Activated T-helper 2 cell treated with anti-CD3 and anti-CD28 coated beads, Interferon-gamma antibody, Interleukin-2, Interleukin-4, amounts not matched to agents 10 μg/mL and 5 μg/mL and 100 μg/mL, durations not matched to agents 14 hours and 24 hours and 36 hours (primary cell): ENCODE results near the gene KCNQ5. TPM values are rescaled to one million over a fixed set of nuclear protein-coding genes. Genes with fewer than 3 reads are reported as not detected.

ENCODE experiments used
- DNase-seq: peaks from one replicate; pipeline ENCODE4 v3.0.0; 2021; ENCODE audit warnings: low spot score
- H3K27ac Mint-ChIP-seq: one replicate; pipeline ENCODE4 v1.8.0; 2021; ENCODE audit warnings: mixed read lengths
- H3K27me3 Mint-ChIP-seq: one replicate; pipeline ENCODE4 v1.8.0; 2021; ENCODE audit warnings: low read depth, mixed read lengths
- H3K36me3 Mint-ChIP-seq: one replicate; pipeline ENCODE4 v1.8.0; 2021; ENCODE audit warnings: low read depth, mixed read lengths
- H3K4me1 Mint-ChIP-seq: one replicate; pipeline ENCODE4 v1.8.0; 2021; ENCODE audit warnings: low read depth, mixed read lengths
- H3K4me3 Mint-ChIP-seq: one replicate; pipeline ENCODE4 v1.8.0; 2021; ENCODE audit warnings: low read depth, mild to moderate bottlenecking, moderate library complexity, mixed read lengths
- H3K9me3 Mint-ChIP-seq: one replicate; pipeline ENCODE4 v1.8.0; 2021; ENCODE audit warnings: mixed read lengths
- intact Hi-C: fragments of 100-400 bp; cut with micrococcal nuclease; formaldehyde crosslinking; loops from one replicate; pipeline ENCODE4 v1.15.1; 2023
- total RNA-seq: library from RNA; stranded (reverse); gene quantifications from 2 replicates; pipeline ENCODE4 v1.2.3, GENCODE V29; 2022

Gene KCNQ5
- total RNA-seq, 1 donor from 2014 or later = 15.3 TPM

DNA sequence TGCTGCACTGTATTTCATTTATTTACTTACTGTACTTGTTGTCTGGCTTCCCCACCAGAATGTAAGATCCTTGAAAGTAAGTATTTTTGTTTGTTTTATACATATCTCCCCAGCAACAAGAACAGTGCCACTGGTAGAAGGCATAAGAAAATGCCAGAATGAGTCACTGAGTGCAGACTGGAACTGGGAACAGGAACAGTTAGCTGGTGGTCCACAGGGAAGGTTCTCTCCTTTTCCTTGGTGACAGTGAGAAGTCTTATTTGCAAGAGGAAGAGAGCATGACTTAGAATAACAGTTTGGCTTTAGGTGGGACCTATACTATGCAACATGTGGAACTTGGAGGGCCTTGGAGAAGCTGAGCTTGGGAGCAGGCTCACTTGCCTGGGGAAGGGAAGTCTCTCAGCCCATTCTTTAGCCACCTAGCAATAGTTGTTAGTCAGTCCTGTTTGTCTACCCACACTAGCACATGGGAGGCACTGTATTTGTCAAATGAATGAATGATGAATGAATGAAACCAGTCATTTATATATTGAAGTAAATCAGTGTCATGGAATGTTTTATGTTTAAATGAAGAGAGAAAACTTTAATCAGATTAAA lies 203.5 kb downstream of the KCNQ5 start:
- Mint-ChIP-seq H3K4me1 (peaks cover 33% of the 10 kb centered on the region), H3K9me3 (peaks cover 10% of the 10 kb centered on the region), H3K27me3 (no peaks in the 10 kb centered on the region), H3K4me3 (peak overlapping the region; percentile 37), H3K27ac (peak overlapping the region; percentile 84), H3K36me3 (peaks cover 5% of the 10 kb centered on the region)
- DNase-seq = no peak
- intact Hi-C loops = loop anchor here (5.0 kb wide), 1 partner anchor 143 kb away; no protein-coding TSS in a partner anchor

DNA sequence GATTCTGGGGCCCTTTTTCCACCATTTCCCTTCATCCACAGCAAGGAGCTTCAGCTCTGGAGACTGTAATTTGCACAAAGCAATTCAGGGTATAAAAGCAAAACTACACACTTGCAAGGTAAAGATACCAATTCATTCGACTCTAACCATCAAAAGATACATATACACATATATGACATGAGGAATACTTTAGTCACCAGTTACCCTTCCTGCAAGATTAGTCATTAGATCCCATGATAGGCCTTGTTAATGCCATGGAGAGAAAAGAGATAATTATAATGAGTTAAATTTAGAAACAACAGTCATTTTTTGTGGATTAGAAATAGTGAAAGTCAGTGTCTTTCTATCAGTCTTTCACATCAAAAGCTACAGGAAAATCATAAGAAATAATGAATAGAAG lies 204.2 kb downstream of the KCNQ5 start:
- no peak overlapping the region for H3K4me3 Mint-ChIP-seq
- no peak for DNase-seq
- H3K36me3 Mint-ChIP-seq = peaks cover 5% of the 10 kb centered on the region
- H3K27ac Mint-ChIP-seq = peak overlapping the region; percentile 43
- no peaks in the 10 kb centered on the region for H3K27me3 Mint-ChIP-seq
- intact Hi-C loops = loop anchor here (1.0 to 5.0 kb wide), 4 partner anchors 87 to 206 kb away; no protein-coding TSS in a partner anchor
- H3K9me3 Mint-ChIP-seq = peaks cover 10% of the 10 kb centered on the region
- H3K4me1 Mint-ChIP-seq = peaks cover 33% of the 10 kb centered on the region

DNA sequence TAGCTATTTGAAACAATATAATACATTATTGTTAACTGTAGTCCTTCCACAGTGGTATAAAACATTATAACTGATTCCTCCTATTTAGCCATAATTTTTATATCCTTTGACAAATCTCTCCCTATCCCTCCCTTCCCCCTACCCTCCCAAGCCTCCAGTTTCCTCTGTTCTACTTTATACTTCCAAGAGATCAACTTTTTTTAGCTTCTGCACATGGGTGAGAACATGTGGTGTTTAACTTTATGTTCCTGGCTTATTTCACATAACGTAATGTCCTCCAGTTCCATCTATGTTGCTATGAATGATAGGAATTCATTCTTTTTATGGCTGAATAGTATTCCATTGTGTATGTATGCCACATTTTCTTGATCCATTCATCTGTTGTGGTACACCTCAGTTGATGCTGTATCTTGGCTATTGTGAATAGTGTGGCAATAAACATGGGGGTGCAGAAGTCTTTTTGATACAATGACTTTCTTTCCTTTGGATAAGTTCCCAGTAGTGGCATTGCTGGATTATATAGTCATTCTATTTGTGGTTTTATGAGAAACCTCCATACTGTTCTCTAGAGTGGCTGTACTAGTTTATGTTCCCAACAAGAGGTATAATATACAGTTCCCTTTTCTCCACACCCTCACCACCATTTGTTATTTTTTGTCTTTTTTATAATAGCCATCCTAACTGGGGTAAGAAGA lies 205.0 kb downstream of the KCNQ5 start:
- Mint-ChIP-seq H3K27me3 (no peaks in the 10 kb centered on the region), H3K4me3 (no peak overlapping the region), H3K27ac (no peak overlapping the region), H3K4me1 (peaks cover 36% of the 10 kb centered on the region), H3K36me3 (peaks cover 5% of the 10 kb centered on the region), H3K9me3 (peaks cover 10% of the 10 kb centered on the region)
- no peak for DNase-seq
- intact Hi-C loops = loop anchor here (1.0 to 5.0 kb wide), 4 partner anchors 88 to 207 kb away; no protein-coding TSS in a partner anchor

DNA sequence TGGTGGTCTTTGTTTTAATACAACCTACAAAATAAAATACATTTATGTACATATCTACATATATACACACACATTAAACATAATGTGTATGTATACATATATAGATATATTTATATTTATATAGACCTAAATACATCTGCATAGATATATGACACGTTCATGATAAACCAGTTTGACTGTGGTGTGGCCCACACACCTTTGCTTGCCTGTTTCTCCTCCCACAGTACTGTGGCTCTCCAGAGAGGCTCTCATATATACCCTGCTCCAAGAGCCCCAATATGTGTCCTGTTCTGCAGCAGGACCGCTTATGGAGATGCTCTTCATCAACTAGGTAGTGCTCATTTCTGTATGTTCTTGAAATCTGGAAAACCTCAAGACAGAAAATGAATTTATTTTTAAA lies 207.0 kb downstream of the KCNQ5 start:
- no peak for DNase-seq
- H3K9me3 Mint-ChIP-seq = peaks cover 10% of the 10 kb centered on the region
- peaks cover 42% of the 10 kb centered on the region for H3K4me1 Mint-ChIP-seq

DNA sequence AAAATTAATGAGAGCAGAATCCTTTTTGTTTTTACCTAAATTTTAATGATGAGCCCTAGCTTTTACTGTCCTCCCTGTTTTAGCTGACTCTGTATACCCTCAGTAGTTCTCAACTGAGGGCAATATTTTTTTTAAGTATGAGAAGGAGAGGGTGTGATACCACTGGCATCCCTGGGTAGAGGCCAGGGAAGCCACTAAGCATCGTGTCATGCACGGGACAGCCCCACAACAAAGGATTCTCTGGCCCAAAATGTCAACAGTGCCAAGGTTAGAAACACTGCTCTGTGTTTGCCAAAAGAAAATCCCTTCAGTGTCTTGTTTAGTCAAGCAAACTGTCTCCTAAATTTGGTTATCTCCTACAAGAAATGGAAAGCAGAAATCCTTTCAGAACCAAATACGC lies 210.4 kb downstream of the KCNQ5 start:
- no peak overlapping the region for H3K27ac Mint-ChIP-seq
- H3K9me3 Mint-ChIP-seq = peaks cover 10% of the 10 kb centered on the region
- H3K27me3 Mint-ChIP-seq = no peaks in the 10 kb centered on the region
- peaks cover 5% of the 10 kb centered on the region for H3K36me3 Mint-ChIP-seq
- intact Hi-C loops = no loop called here
- peaks cover 17% of the 10 kb centered on the region for H3K4me1 Mint-ChIP-seq
- H3K4me3 Mint-ChIP-seq = no peak overlapping the region
- DNase-seq = no peak

More for the DNA sequence above, 207.0 kb downstream of the KCNQ5 start:
- peaks cover 5% of the 10 kb centered on the region for H3K36me3 Mint-ChIP-seq
- H3K4me3 Mint-ChIP-seq = no peak overlapping the region
- no peaks in the 10 kb centered on the region for H3K27me3 Mint-ChIP-seq
- intact Hi-C loops = loop anchor here (5.0 kb wide), 1 partner anchor 147 kb away; no protein-coding TSS in a partner anchor
- no peak overlapping the region for H3K27ac Mint-ChIP-seq

DNA sequence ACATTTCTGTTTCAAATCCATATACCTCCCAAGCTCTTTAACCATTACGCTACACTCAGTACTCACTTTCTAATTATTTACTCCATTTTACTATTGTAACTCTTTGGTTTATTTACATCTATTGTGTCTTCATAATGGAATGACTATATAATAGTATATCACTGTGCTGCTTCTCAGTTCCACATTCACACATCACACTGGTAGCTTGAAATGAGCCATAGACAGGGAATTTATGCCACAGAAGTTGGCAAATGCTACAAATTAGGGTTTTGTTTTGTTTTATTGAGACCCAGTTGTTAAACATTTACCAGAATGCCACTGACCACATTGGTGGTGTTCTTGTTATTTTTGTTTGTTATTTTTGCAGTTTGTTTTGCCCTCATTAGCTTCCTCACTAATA lies 213.9 kb downstream of the KCNQ5 start:
- intact Hi-C loops = no loop called here

DNA sequence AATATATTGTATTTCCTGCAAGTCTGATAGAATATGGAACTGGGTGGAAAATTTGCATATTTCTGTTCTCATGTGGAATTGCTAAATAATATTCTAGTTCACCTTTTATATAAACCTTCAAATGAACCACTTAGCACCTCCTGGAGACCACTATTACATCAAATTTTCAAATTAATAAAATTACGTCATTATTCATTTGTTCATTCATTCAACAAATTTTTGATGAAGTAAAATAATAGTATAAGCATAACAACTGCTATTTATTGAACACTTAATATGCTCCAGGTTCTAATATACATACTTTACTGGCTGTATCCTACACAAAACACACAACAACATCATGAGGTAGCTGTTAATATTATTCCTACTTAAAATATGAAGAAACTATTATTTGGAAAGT lies 215.1 kb downstream of the KCNQ5 start:
- DNase-seq = no peak
- no peak overlapping the region for H3K4me3 Mint-ChIP-seq
- peaks cover 6% of the 10 kb centered on the region for H3K4me1 Mint-ChIP-seq
- intact Hi-C loops = no loop called here
- no peaks in the 10 kb centered on the region for H3K9me3 Mint-ChIP-seq
- no peaks in the 10 kb centered on the region for H3K27me3 Mint-ChIP-seq
- no peak overlapping the region for H3K27ac Mint-ChIP-seq
- H3K36me3 Mint-ChIP-seq = no peaks in the 10 kb centered on the region

More for the DNA sequence above, 213.9 kb downstream of the KCNQ5 start:
- H3K4me1 Mint-ChIP-seq = peaks cover 9% of the 10 kb centered on the region
- DNase-seq = no peak
- H3K27me3 Mint-ChIP-seq = no peaks in the 10 kb centered on the region
- no peak overlapping the region for H3K27ac Mint-ChIP-seq
- no peak overlapping the region for H3K4me3 Mint-ChIP-seq
- H3K36me3 Mint-ChIP-seq = no peaks in the 10 kb centered on the region
- H3K9me3 Mint-ChIP-seq = no peaks in the 10 kb centered on the region

DNA sequence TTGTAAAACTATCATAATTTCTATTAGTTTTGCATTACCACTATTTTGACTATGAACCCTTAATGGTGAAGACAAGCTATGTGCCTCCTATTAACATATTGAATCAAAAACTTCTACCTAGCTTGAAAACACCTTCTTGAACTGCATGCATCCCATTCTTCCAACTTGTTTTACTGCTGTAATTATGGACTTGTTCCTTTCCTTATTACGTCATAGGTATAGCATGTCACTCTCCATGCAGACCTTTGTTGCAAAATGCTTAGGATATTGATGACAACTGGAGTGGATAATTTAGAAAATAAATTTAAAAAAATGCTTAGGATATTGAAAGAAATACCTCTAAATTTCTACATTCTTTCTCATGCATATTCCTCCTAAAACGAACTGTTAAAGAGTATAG lies 219.3 kb downstream of the KCNQ5 start:
- Mint-ChIP-seq H3K4me1 (peaks cover 6% of the 10 kb centered on the region), H3K36me3 (no peaks in the 10 kb centered on the region), H3K27ac (no peak overlapping the region), H3K27me3 (no peaks in the 10 kb centered on the region), H3K9me3 (peaks cover 4% of the 10 kb centered on the region), H3K4me3 (no peak overlapping the region)
- DNase-seq = no peak
- intact Hi-C loops = no loop called here

DNA sequence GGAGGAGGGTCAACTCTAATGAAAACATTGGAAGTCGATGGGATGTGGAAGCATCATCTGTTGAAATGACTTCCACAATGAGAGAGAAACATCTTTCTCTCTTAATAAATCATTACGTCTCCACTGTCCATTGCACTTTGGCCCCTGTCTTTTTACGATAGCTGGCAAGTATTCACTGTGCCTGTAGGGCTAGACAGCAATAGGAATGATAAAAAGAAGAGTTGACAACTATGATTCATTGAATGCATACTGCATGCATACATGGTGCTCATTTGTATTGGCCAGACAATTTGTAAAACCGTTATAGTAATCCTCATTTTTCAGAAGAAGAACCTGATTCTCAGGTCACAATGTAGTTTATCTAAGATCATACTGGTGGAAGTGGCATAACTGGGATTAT lies 220.3 kb downstream of the KCNQ5 start:
- H3K4me1 Mint-ChIP-seq = peaks cover 6% of the 10 kb centered on the region
- peaks cover 4% of the 10 kb centered on the region for H3K9me3 Mint-ChIP-seq
- no peak overlapping the region for H3K27ac Mint-ChIP-seq
- H3K4me3 Mint-ChIP-seq = no peak overlapping the region
- intact Hi-C loops = no loop called here
- no peaks in the 10 kb centered on the region for H3K36me3 Mint-ChIP-seq
- no peak for DNase-seq
- H3K27me3 Mint-ChIP-seq = no peaks in the 10 kb centered on the region

DNA sequence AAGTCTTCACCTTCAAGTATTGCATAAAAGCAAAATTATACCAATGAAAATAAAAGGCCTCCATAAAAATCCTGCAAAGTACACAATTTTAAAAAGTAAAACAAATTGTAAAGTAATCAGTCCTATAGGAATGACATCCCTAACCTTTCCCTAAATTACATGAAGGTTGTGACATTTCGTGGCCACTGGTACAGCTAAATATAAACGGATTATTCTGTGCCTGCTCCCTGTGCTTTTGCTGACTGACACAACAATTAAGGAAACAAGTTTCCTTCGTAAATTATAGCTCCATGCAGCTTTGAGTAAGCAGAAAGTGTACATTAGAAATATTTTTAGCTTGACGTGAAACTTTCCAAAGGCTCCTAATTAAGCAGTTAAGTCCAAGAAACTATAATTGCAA lies 222.8 kb downstream of the KCNQ5 start:
- no peak overlapping the region for H3K4me3 Mint-ChIP-seq
- DNase-seq = no peak
- peaks cover 6% of the 10 kb centered on the region for H3K4me1 Mint-ChIP-seq
- H3K27ac Mint-ChIP-seq = no peak overlapping the region
- H3K27me3 Mint-ChIP-seq = no peaks in the 10 kb centered on the region
- H3K36me3 Mint-ChIP-seq = peaks cover 2% of the 10 kb centered on the region
- H3K9me3 Mint-ChIP-seq = peaks cover 8% of the 10 kb centered on the region
- intact Hi-C loops = no loop called here

DNA sequence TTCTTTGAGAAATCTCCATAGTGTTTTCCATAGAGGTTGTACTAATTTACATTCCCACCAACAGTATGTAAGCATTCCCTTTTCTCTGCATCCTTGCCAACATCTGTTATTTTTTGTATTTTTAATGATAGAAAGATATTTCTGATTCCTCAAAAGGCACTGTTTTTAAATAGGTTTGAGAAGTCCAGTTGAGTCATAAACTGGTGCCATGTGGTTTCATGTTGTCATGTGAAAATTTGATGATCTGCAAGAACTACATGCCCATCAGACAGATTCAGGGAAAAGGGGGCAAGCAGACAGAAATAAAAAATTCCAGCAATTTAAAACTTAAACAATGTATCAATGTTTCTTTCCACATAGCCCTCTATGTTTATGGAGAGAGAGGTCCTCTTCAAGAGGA lies 227.5 kb downstream of the KCNQ5 start:
- H3K27me3 Mint-ChIP-seq = no peaks in the 10 kb centered on the region
- H3K4me3 Mint-ChIP-seq = no peak overlapping the region
- H3K9me3 Mint-ChIP-seq = peaks cover 3% of the 10 kb centered on the region
- intact Hi-C loops = no loop called here
- no peak for DNase-seq
- no peaks in the 10 kb centered on the region for H3K4me1 Mint-ChIP-seq
- H3K27ac Mint-ChIP-seq = no peak overlapping the region
- peaks cover 2% of the 10 kb centered on the region for H3K36me3 Mint-ChIP-seq

DNA sequence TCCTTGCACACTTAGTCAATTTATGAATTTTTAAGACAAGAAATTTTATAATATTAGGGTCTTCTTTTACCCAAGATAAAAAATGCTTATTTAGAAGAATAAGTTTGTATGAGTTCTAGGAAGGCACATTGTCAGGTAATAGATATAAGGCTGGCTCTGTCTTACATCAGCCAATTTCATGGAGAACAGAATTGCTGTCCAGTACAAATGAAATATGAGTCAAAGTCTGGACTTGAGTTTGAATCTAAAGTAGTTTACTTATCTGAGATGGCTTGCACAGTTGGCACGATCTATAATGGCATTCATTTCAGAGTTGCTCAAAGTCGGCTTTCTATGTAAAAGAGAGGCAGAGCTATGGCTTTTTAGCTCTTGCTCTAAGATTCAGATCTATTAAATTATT lies 228.2 kb downstream of the KCNQ5 start:
- no peak overlapping the region for H3K4me3 Mint-ChIP-seq
- H3K27ac Mint-ChIP-seq = no peak overlapping the region
- peaks cover 3% of the 10 kb centered on the region for H3K9me3 Mint-ChIP-seq
- H3K27me3 Mint-ChIP-seq = no peaks in the 10 kb centered on the region
- intact Hi-C loops = no loop called here
- no peak for DNase-seq
- no peaks in the 10 kb centered on the region for H3K4me1 Mint-ChIP-seq
- peaks cover 2% of the 10 kb centered on the region for H3K36me3 Mint-ChIP-seq

DNA sequence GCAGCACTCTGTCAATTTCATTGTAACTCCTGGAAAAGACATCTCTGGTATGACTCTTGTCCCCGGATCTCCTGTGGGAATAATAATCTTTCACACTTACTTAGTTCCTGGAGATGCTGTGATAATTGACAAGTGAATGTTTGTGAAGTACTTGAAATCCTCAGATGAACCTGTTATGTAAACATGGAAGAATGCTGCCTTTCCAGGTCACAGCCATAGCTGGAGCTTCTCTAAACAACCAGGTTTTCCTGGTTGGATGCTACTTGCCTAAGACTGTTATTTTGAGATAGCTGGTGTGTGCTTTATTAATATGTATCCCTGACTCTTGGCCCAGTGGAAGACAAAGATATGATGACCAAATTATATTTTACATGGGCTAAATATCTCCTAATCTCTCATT lies 228.6 kb downstream of the KCNQ5 start:
- Mint-ChIP-seq H3K36me3 (peaks cover 2% of the 10 kb centered on the region), H3K27ac (no peak overlapping the region), H3K4me3 (no peak overlapping the region), H3K9me3 (peaks cover 3% of the 10 kb centered on the region), H3K4me1 (no peaks in the 10 kb centered on the region), H3K27me3 (no peaks in the 10 kb centered on the region)
- no peak for DNase-seq
- intact Hi-C loops = no loop called here
